Measurements from ENCODE around the gene PSIP1.
"Not testable (repeated sequence)": the region's sequence is repeated elsewhere in the genome, so short reads cannot be mapped to it uniquely, and the experiment has no call there.

The PSIP1 gene

DNA sequence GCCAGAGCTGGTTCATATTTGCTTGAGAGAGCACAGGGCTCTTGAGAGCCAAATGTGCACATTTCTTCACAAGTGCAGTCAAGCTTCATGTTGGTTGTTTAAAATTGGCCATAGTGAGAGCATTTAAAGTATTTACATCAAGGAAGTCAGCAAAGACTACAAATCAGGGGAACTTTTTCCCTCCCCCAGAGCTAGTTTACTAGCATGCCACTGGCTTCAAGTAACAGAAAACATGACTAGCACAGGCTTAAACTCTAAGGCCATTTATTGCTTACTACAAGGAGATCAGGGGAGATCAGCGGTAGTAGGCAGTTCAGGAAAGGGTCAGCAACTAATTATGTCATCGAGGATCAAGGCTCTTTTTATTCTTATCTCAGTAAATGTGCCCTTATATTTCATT is 31.1 kb upstream of the PSIP1 start:
- no peak overlapping the region for H3K27ac ChIP-seq
- TF ChIP-seq ZFX (IDR thresholded peaks at IDR 0.05): no peak
- TF ChIP-seq, protein P1, sequence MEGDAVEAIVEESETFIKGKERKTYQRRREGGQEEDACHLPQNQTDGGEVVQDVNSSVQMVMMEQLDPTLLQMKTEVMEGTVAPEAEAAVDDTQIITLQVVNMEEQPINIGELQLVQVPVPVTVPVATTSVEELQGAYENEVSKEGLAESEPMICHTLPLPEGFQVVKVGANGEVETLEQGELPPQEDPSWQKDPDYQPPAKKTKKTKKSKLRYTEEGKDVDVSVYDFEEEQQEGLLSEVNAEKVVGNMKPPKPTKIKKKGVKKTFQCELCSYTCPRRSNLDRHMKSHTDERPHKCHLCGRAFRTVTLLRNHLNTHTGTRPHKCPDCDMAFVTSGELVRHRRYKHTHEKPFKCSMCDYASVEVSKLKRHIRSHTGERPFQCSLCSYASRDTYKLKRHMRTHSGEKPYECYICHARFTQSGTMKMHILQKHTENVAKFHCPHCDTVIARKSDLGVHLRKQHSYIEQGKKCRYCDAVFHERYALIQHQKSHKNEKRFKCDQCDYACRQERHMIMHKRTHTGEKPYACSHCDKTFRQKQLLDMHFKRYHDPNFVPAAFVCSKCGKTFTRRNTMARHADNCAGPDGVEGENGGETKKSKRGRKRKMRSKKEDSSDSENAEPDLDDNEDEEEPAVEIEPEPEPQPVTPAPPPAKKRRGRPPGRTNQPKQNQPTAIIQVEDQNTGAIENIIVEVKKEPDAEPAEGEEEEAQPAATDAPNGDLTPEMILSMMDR (conservative IDR thresholded peaks at IDR 0.05): no peak

DNA sequence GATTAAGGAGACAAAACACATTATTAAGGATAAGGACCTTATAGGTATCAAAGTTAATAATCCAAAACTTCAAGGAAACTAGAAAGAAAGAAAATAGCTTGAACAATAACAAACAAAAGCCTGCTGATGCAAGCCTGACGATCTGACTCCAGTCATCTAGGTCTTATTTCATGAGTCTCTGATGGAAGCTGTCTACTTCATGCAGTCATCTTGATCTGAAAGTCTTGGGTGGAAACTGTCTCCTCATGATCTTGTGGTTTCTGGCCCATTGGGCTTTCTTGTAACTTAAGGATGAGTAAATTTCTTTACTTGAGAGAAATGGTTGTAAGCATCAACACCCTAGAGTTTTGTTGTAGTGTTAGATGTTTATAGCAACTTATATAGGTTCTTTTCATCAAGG is 20.6 kb upstream of the PSIP1 start:
- TF ChIP-seq, protein P1 (conservative IDR thresholded peaks at IDR 0.05): no peak
- TF ChIP-seq ZFX (IDR thresholded peaks at IDR 0.05): no peak

DNA sequence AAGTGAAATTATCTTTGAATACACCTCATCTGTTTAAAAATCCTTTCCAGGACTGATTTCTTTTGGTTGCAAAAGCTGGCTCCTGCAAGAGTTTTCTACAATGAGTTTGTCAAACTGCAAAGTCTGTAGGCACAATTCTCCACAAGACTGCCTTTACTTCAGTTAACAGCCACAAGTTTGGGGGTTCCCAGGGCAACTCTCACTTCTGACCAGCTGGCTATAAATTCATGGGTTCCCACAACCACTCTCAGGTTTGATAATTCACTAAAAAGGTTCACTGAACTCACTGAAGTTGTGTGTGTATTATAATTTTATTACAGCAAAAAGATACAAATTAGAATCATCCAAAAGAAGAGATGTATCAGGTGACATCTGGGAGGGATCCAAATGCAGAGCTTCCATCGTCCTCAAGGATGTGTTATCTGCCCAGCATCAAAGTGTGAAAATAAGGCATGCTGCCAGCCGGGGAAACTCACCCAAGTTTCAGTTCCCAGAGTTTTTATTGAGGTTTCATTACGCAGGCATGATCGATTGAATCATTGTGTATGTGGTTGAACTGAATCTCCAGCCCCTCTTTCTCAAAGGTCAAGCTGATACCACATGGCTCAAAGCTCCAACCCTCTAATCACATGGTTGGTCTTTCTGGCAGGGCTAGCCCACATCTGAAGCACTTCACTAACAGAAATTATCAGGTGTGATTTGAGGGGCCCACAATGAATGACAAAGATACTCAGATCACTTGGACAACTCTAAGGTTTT is 19.0 kb upstream of the PSIP1 start:
- H3K27ac ChIP-seq: no peak overlapping the region
- TF ChIP-seq ZFX (IDR thresholded peaks at IDR 0.05): no peak
- TF ChIP-seq, protein P1 (conservative IDR thresholded peaks at IDR 0.05): no peak

More for the DNA sequence above, 20.6 kb upstream of the PSIP1 start:
- no peak overlapping the region for H3K27ac ChIP-seq

DNA sequence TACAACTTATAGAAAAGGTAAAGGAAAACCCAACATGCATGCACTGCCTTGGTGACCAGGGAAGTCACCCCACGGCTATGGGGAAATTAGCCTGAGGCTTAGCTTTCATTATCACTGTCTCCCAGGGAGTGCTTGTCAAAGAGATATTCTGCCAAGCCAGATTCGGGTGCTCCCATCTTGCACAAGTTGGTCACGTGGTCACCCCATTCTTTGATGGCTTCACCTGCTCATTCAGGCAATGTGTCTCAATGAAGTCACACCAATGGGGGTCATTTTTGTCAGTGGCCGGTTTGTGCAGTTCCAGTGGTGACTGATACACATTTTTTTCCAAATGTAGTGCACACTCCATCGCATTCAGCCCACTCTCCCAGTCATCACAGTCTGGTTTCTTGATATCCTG is 16.3 kb upstream of the PSIP1 start:
- H3K27ac ChIP-seq: not testable (repeated sequence)

DNA sequence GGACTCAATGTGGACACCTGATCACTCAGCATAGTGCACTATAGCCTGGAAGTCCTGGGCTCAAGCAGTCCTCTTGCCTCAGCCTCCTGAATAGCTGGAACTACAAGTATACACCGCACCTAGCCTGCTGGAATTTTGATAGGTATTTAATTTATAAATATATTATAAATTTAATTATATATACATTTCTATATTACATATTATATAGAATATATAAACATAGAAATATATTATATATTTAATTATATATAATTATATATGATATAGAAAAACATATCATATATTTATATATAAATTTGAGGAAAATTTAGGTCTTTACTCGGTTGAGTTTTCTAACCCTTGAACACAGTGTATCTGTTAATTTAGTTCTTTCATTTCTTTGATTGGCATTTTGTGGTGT is 15.2 kb upstream of the PSIP1 start:
- H3K27ac ChIP-seq: no peak overlapping the region
- TF ChIP-seq ZFX (IDR thresholded peaks at IDR 0.05): no peak
- TF ChIP-seq, protein P1 (conservative IDR thresholded peaks at IDR 0.05): no peak

DNA sequence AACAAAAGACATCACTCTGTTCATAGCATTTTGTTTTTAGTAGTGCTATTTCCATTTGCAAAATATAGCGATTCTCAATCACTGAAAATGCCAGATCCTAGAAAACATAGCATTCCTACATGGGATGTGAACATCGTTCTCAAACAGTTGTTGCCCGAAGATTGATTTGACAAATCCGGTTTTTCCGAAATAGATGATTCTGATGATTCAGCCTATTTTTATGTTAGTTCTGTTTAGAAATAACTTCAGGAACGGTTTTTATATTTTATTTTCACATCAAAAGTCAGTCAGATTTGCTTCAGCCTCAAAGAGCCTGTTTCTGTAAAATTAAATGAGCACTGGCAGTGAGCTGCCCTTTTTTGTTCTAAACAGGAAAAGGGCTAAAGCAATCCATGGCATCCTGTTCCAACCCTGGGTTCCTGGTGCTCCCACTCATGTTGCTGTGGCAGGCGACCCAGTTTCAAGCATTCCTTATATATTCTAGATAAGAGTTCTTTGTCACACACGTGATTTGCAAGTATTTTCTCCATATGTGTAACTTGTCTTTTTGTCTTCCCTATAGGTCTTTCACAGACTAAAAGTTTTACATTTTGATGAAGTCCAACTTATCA is 14.2 kb upstream of the PSIP1 start:
- TF ChIP-seq, protein P1 (conservative IDR thresholded peaks at IDR 0.05): no peak
- TF ChIP-seq ZFX (IDR thresholded peaks at IDR 0.05): no peak
- H3K27ac ChIP-seq: no peak overlapping the region

DNA sequence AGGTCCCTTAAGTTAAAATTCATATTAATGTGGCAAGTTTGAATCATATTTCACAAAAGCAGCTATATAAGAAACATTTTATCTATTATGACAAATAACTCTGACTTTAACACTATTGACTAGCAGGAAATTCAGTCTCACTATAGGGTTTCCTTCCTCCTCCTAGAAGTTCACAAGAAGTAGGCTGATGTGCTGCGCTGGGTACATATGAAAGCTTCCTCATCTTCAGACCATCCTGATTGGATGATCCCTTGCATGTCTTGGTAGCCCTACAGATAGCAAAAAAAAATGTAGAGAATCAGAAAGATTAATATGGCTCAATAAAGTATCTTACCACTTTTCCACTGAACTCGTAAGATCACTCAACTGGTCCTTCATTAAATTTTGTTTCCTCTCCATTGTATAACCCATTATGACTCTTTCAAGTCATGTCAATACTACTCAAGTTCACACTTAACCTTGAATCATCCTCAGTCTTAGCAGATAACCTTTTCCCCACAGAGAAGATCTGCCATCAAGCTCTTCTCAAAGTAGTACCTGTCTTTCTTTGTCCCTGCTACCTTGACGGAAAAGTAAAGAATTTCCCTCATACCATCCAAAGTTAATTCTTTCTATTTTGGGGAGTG is 11.5 kb upstream of the PSIP1 start:
- no peak for TF ChIP-seq ZFX (IDR thresholded peaks at IDR 0.05)
- TF ChIP-seq, protein P1 (conservative IDR thresholded peaks at IDR 0.05): no peak

More for the DNA sequence above, 11.5 kb upstream of the PSIP1 start:
- no peak overlapping the region for H3K27ac ChIP-seq
